Endodermal cell (in vitro differentiated cells): Measurements from ENCODE around the gene SLC13A5. TPM values are rescaled to one million over a fixed set of nuclear protein-coding genes. Genes with fewer than 3 reads are reported as not detected.
"Not testable (repeated sequence)": the region's sequence is repeated elsewhere in the genome, so short reads cannot be mapped to it uniquely, and the experiment has no call there.

Experiments
- DNase-seq: peaks from one replicate; pipeline ENCODE4 v3.0.0-alpha.2; 2017
- H3K27ac ChIP-seq: 2 replicates; pipeline ENCODE4 v1.5.1; 2013; ENCODE audit warnings: mild to moderate bottlenecking, low read depth, low read length, moderate library complexity
- H3K27me3 ChIP-seq: 2 replicates; pipeline ENCODE4 v1.6.1; 2013; ENCODE audit warnings: mild to moderate bottlenecking, low read length, moderate library complexity; ENCODE audit not compliant: insufficient read depth, control insufficient read depth, poor library complexity, severe bottlenecking
- H3K36me3 ChIP-seq: 2 replicates; pipeline ENCODE4 v1.7.0; 2013; ENCODE audit warnings: mild to moderate bottlenecking, low read length, moderate library complexity; ENCODE audit not compliant: control insufficient read depth, insufficient read depth
- H3K4me1 ChIP-seq: one replicate; pipeline ENCODE4 v1.7.0; 2013; ENCODE audit warnings: low read length; ENCODE audit not compliant: control insufficient read depth, insufficient read depth
- H3K4me3 ChIP-seq: 2 replicates; pipeline ENCODE4 v1.5.1; 2013; ENCODE audit warnings: mild to moderate bottlenecking, low read length, moderate library complexity
- H3K9ac ChIP-seq: 2 replicates; pipeline ENCODE4 v1.6.1; 2013; ENCODE audit warnings: mild to moderate bottlenecking, low read length, moderate library complexity; ENCODE audit not compliant: poor library complexity, severe bottlenecking; ENCODE audit errors: extremely low read depth
- H3K9me3 ChIP-seq: 2 replicates; pipeline ENCODE4 v1.6.1; 2013; ENCODE audit warnings: mild to moderate bottlenecking, low read length, moderate library complexity; ENCODE audit not compliant: control insufficient read depth
- H3K27ac Mint-ChIP-seq: 2 replicates; pipeline ENCODE4 v1.8.0; 2020; ENCODE audit warnings: mixed read lengths
- H3K27me3 Mint-ChIP-seq: 2 replicates; pipeline ENCODE4 v1.8.0; 2021; ENCODE audit warnings: mild to moderate bottlenecking, mixed read lengths; ENCODE audit not compliant: insufficient read depth
- H3K36me3 Mint-ChIP-seq: 2 replicates; pipeline ENCODE4 v1.8.0; 2020; ENCODE audit warnings: low read depth, mixed read lengths
- H3K4me1 Mint-ChIP-seq: 2 replicates; pipeline ENCODE4 v1.8.0; 2020; ENCODE audit warnings: mixed read lengths
- H3K4me3 Mint-ChIP-seq: 2 replicates; pipeline ENCODE4 v1.8.0; 2020; ENCODE audit warnings: mild to moderate bottlenecking, moderate library complexity, mixed read lengths
- H3K9me3 Mint-ChIP-seq: 2 replicates; pipeline ENCODE4 v1.8.0; 2020; ENCODE audit warnings: mild to moderate bottlenecking, mixed read lengths
- WGBS, 2 experiments: methylation state at CpG; one replicate each; pipeline versions ENCODE4 v1.1.5 to v1.1.7; 2013; ENCODE audit warnings: missing lambda C conversion rate in 2 of 2, mixed read lengths in 1 of 2; ENCODE audit not compliant: insufficient coverage in 1 of 2, insufficient read length in 1 of 2; 5-methylcytosine and 5-hydroxymethylcytosine counted together
- total RNA-seq, 2 donors: library from RNA; stranded (reverse); fragmentation: NEBNext Ultra II Directional in 1 of 2; extraction: Animal tissue kit (Norgen Biotek cat#: 25700) in 1 of 2; gene quantifications; 2 replicates in 1 of 2; 3 replicates in 1 of 2; pipeline ENCODE4 v1.2.1, GENCODE V29; 2021
- TF ChIP-seq, protein P1 (sequence below): fragments of 200-600 bp; sonication (generic); conservative IDR thresholded peaks from 2 replicates; pipeline ENCODE4 v1.5.0; 2021; ENCODE audit warnings: antibody characterized with exemption, mild to moderate bottlenecking

The SLC13A5 gene
- total RNA-seq, 2 donors from 2014 or later, result 3.9 to 8.4 TPM

DNA sequence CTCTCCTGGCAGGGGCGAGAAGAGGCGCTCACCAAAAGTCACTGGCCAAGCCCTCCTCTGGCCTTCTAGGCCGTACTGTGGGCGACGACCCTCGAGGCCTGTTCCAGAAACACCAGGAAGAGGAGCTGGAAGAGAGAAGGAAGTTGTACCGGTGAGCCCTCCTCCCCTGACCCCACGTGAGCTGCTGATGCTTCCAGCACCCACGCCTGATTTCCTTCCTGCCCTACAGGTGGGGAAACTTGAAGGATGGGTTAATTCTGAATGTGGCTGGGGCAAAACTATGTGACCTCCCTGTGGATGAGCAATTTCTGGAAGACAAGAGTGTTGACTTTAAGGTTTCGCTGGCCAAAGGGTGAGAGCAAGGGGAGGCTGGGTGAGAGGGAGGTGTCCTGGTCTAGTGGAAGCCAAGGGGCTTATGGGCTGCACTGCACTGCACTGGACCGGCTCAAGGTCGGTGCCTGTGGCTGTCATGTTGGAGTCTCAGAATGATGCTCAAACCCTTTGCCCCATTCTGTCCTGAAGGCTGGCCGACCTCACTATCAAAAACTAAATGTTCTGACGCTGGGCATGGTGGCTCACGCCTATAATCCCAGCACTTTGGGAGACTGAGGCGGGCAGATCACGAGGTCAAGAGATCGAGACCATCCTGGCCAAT, 55.4 kb downstream of the SLC13A5 start:
- 82 to 93% methylated on average over 9 to 18 of the region's 18 CpGs for WGBS, 2 experiments
- H3K4me1 Mint-ChIP-seq, result peaks cover 20% of the 10 kb centered on the region
- DNase-seq, result no peak
- peak overlapping the region; percentile 63 for H3K4me3 Mint-ChIP-seq
- H3K9ac ChIP-seq, result no peak overlapping the region
- H3K4me3 ChIP-seq, result peak overlapping the region; percentile 74
- H3K9me3 Mint-ChIP-seq, result no peaks in the 10 kb centered on the region
- H3K36me3 Mint-ChIP-seq, result no peaks in the 10 kb centered on the region
- no peak overlapping the region for H3K27ac ChIP-seq
- H3K27me3 ChIP-seq, result peaks cover 55% of the 10 kb centered on the region
- H3K4me1 ChIP-seq, result no peaks in the 10 kb centered on the region
- H3K9me3 ChIP-seq, result no peaks in the 10 kb centered on the region
- TF ChIP-seq, protein P1, sequence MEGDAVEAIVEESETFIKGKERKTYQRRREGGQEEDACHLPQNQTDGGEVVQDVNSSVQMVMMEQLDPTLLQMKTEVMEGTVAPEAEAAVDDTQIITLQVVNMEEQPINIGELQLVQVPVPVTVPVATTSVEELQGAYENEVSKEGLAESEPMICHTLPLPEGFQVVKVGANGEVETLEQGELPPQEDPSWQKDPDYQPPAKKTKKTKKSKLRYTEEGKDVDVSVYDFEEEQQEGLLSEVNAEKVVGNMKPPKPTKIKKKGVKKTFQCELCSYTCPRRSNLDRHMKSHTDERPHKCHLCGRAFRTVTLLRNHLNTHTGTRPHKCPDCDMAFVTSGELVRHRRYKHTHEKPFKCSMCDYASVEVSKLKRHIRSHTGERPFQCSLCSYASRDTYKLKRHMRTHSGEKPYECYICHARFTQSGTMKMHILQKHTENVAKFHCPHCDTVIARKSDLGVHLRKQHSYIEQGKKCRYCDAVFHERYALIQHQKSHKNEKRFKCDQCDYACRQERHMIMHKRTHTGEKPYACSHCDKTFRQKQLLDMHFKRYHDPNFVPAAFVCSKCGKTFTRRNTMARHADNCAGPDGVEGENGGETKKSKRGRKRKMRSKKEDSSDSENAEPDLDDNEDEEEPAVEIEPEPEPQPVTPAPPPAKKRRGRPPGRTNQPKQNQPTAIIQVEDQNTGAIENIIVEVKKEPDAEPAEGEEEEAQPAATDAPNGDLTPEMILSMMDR, result no peak
- no peaks in the 10 kb centered on the region for H3K36me3 ChIP-seq
- H3K27ac Mint-ChIP-seq, result no peak overlapping the region
- peaks cover 74% of the 10 kb centered on the region for H3K27me3 Mint-ChIP-seq

DNA sequence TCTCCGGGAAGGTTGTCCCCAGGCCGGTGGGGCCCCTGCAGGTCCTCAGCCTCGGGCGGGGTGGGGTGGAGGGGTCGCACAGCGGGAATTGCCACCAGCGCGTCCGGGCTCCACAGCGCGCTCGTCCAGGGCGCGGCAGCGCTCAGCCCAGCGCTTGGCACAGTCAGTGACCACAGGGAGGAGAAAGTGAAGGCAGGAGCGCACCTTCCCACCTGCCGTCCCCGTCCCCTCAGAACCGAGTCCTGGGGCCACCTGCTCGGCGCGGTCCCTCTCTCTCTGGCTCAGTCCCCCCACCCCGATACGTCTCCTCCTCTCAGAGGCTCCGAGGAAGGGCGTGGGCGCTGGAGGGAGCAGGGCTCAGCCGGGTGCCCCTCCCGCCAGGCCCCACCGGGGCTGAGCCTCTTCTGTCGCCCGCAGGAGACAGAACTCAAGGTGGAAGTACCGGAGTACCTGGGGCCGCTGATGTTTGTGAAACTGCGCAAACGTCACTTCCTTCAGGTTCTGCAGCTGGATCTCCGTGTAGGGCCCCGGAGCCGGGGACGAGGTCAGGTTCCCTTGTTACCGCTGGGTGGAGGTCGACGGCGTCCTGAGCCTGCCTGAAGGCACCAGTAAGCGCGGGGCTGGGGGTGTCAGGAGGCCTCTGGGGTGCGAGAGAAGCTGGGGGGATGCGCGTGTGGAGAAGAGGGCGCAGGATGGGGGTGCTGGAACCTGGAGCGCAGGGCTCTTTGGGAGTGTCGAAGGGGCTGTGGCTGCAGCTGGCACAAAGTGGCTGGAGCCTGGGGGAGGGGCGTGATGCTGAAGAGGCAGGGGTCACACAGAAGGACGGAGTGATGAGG, 56.2 kb downstream of the SLC13A5 start:
- not testable (repeated sequence) for H3K9me3 Mint-ChIP-seq, H3K27ac Mint-ChIP-seq, H3K4me1 ChIP-seq, H3K27ac ChIP-seq, H3K36me3 Mint-ChIP-seq, H3K36me3 ChIP-seq, H3K9me3 ChIP-seq, H3K9ac ChIP-seq
- Histone ChIP-seq H3K4me3 (peak overlapping the region; percentile 74), H3K27me3 (peaks cover 55% of the 10 kb centered on the region)
- peak; percentile 88 for DNase-seq
- 6 to 10% methylated on average over 9 to 31 of the region's 55 CpGs for WGBS, 2 experiments
- H3K27me3 Mint-ChIP-seq, result peaks cover 81% of the 10 kb centered on the region
- peaks cover 20% of the 10 kb centered on the region for H3K4me1 Mint-ChIP-seq
- peak overlapping the region; percentile 63 for H3K4me3 Mint-ChIP-seq

DNA sequence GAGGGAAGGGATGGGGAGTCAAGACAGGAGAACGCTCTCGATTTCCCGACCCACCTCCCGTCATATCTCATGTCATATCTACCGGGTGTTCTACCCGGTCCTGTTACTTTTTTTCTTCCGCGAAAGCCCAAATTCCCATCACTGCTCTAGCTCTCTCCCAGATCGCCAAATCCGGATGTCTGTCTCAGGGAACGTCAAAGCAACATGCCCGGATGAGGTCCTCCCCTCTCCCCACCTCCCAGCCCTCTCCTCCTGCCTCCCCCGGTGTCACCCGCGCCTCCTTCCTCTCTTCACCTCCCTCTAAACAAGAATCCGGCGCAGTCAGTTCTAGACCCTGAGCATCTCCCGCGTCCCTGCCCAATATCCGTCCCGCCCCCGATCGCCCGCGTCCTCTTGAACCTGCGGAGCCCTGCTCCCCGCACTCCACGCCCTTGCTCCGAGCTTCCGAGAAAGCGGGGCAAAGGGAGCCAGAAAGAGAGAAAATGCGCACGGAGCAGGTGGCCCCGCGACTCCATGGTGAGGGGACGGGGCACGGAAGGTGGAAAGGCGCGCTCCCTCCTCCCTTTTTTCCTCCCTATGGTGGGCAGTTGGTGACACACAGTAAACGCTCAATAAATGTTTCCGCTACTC, 57.3 kb downstream of the SLC13A5 start:
- Mint-ChIP-seq H3K4me3 (peak overlapping the region; percentile 63), H3K4me1 (peaks cover 20% of the 10 kb centered on the region), H3K27me3 (peaks cover 76% of the 10 kb centered on the region)
- H3K27ac ChIP-seq, H3K9me3 Mint-ChIP-seq, H3K27ac Mint-ChIP-seq, H3K9me3 ChIP-seq, H3K36me3 ChIP-seq, DNase-seq, H3K36me3 Mint-ChIP-seq, H3K4me1 ChIP-seq, H3K9ac ChIP-seq: not testable (repeated sequence)
- WGBS, 2 experiments, result 1% methylated on average over 19 of the region's 41 CpGs; no CpG with 5 or more reads in 1 of the 2 experiments
- Histone ChIP-seq H3K27me3 (peaks cover 48% of the 10 kb centered on the region), H3K4me3 (peak overlapping the region; percentile 98)
